Breast epithelium (tissue), 3 donors: ENCODE results near the gene BDKRB2.

Experiments
- CTCF ChIP-seq, 3 donors: fragments of 450-650 bp; IDR thresholded peaks; one replicate each; pipeline ENCODE4 v1.5.1; 2016 to 2017; ENCODE audit warnings: antibody characterized with exemption in 3 of 3, mild to moderate bottlenecking in 3 of 3, moderate library complexity in 3 of 3
- POLR2AphosphoS5 ChIP-seq, 3 donors: sonication (generic); formaldehyde crosslinking; IDR thresholded peaks; one replicate each; pipeline ENCODE4 v1.6.1; 2017; ENCODE audit warnings: antibody characterized with exemption in 3 of 3

DNA sequence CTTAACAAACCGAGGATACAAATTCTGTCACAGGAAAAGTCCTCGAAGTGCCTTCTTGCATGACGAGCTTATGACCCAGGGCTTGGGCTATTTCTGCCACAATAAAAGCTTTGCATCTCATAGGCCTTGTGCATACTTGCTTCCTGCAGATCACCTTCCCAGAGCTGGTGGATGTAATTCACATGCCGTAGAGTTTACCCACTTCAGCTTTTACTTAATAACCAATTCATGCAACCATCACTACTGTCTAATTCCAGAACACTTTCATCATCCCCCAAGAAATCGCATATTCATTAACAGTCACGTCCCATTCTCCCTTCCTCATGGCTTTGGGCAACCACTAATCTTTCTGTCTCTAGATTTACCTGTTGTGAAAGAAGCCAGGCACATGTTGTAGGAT lies 42.4 kb downstream of the BDKRB2 start:
- TF ChIP-seq CTCF (IDR thresholded peaks at IDR 0.05) (no peak), POLR2AphosphoS5 (IDR thresholded peaks at IDR 0.05) (no peak)
